Calu3 (cell line): ENCODE measurements around the gene LRMDA. TPM values are rescaled to one million over a fixed set of nuclear protein-coding genes. Genes with fewer than 3 reads are reported as not detected.

Experiments used
- BruUV-seq: library from RNA; stranded (reverse); fragments of 400-500 nt; replicated peaks from 2 replicates; lab custom pipeline; 2021; lab: Mats Ljungman, UMichigan
- CTCF ChIA-PET: fragments of 300-600 bp; sonication (Branson Sonifier 250); formaldehyde crosslinking; loops from one replicate; lab custom pipeline; 2022; ENCODE audit warnings: antibody characterized with exemption; lab: Charles Lee
- DNase-seq: peaks from one replicate; pipeline ENCODE4 v3.0.0; 2022
- H3K27ac Mint-ChIP-seq: one replicate; pipeline ENCODE4 v1.8.0; 2022; ENCODE audit warnings: mixed read lengths; ENCODE audit not compliant: unreplicated experiment
- H3K27me3 Mint-ChIP-seq: one replicate; pipeline ENCODE4 v1.8.0; 2022; ENCODE audit warnings: mixed read lengths; ENCODE audit not compliant: unreplicated experiment
- H3K36me3 Mint-ChIP-seq: one replicate; pipeline ENCODE4 v1.8.0; 2022; ENCODE audit warnings: mild to moderate bottlenecking, moderate library complexity, mixed read lengths; ENCODE audit not compliant: insufficient read depth, unreplicated experiment
- H3K4me1 Mint-ChIP-seq: one replicate; pipeline ENCODE4 v1.8.0; 2022; ENCODE audit warnings: mild to moderate bottlenecking, low read depth, mixed read lengths; ENCODE audit not compliant: unreplicated experiment
- H3K4me3 Mint-ChIP-seq: one replicate; pipeline ENCODE4 v1.8.0; 2022; ENCODE audit warnings: mild to moderate bottlenecking, low read depth, moderate library complexity, mixed read lengths; ENCODE audit not compliant: unreplicated experiment
- H3K9me3 Mint-ChIP-seq: one replicate; pipeline ENCODE4 v1.8.0; 2022; ENCODE audit warnings: low read depth, mixed read lengths; ENCODE audit not compliant: unreplicated experiment
- intact Hi-C: fragments of 100-400 bp; cut with micrococcal nuclease; formaldehyde crosslinking; loops from one replicate; pipeline ENCODE4 v1.10.0; 2022; ENCODE audit not compliant: unreplicated experiment
- total RNA-seq: library from RNA; stranded (reverse); gene quantifications from 2 replicates; pipeline ENCODE4 v1.2.3, GENCODE V29; 2022
- TF ChIP-seq, protein P1 (sequence below): fragments of 200-600 bp; IDR thresholded peaks from one replicate; pipeline ENCODE4 v1.8.0; 2022; ENCODE audit warnings: antibody characterized with exemption; ENCODE audit not compliant: unreplicated experiment

LRMDA gene
- total RNA-seq, 1 experiment from 2014 or later, result 7.6 TPM

DNA sequence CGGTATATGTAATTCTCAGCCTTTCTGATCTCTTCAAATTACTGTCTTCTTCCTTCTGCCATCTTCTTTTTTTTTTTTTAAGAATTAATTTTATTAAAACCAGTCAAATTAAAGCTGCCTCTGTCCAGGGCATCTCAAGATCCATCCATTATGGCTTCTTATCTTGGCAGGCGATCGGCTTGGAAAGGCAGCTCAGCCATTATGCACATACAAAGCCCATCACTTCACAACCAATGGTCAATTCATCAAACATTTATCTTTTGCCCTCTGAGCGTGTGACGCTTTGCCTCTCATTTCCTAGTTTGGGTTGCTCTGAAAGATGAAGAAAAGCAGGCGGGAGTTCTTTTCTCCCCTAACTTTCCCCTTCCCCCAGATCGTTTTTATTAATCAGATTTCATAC, 591.6 kb downstream of the LRMDA start:
- H3K36me3 Mint-ChIP-seq, result no peaks in the 10 kb centered on the region
- H3K27me3 Mint-ChIP-seq, result no peaks in the 10 kb centered on the region
- no peak overlapping the region for H3K4me3 Mint-ChIP-seq
- peaks cover 3% of the 10 kb centered on the region for H3K9me3 Mint-ChIP-seq
- no peak for DNase-seq
- intact Hi-C loops, result no loop called here
- CTCF ChIA-PET, result no interaction called here
- TF ChIP-seq, protein P1, sequence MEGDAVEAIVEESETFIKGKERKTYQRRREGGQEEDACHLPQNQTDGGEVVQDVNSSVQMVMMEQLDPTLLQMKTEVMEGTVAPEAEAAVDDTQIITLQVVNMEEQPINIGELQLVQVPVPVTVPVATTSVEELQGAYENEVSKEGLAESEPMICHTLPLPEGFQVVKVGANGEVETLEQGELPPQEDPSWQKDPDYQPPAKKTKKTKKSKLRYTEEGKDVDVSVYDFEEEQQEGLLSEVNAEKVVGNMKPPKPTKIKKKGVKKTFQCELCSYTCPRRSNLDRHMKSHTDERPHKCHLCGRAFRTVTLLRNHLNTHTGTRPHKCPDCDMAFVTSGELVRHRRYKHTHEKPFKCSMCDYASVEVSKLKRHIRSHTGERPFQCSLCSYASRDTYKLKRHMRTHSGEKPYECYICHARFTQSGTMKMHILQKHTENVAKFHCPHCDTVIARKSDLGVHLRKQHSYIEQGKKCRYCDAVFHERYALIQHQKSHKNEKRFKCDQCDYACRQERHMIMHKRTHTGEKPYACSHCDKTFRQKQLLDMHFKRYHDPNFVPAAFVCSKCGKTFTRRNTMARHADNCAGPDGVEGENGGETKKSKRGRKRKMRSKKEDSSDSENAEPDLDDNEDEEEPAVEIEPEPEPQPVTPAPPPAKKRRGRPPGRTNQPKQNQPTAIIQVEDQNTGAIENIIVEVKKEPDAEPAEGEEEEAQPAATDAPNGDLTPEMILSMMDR, result no peak
- BruUV-seq, result no TSS peak
- no peaks in the 10 kb centered on the region for H3K4me1 Mint-ChIP-seq
- H3K27ac Mint-ChIP-seq, result no peak overlapping the region

DNA sequence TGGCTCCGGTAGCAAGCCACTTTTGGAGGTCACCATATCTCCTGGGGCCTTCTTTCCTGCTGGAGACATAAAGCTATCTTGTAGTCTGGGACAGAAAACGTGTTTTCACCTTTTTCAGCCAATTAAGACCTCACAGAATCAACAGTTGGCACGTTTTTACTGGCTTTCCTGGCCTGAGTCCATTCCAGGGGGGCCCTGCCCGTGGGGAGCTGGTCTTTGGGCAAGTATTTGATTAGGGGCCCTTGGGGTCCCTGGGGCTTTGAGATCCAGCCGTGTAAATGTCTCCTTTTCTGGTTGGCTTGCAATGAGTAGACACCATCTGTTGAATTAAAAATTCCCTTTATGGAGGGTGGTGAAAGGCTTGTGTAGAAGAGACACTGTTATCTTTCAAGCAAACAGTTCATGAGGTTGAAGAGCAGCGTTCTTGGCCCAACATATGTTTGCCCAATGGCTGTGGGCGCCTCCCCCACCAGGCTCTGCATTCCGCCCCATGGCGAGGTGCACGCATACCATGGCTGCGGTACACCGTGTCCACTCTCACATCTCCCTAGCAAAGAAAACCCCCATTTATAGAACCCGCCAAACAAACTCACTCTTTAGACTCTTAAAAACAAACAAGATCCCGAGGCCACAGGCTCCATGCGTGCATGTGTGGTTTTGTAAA, 593.2 kb downstream of the LRMDA start:
- Mint-ChIP-seq H3K36me3 (no peaks in the 10 kb centered on the region), H3K9me3 (peaks cover 3% of the 10 kb centered on the region)
- intact Hi-C loops, result no loop called here

DNA sequence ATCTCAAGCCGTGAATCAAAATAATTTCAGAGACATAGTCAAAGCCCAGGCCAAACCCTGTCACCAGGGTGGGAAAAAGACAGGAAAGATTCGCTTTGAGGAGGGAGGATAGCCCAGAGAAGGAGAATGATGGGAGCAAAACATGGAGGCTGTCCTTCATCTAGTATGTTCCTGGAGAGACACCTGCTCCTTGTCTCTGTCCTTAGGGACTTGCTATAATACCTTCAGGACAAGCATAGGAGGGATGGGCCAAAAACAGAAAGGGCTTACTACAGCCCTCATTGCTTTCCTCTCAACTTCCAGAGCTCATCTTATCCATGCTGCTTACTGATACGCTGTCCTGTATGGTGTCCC, 593.7 kb downstream of the LRMDA start:
- intact Hi-C loops, result no loop called here
- Mint-ChIP-seq H3K27me3 (no peaks in the 10 kb centered on the region), H3K36me3 (no peaks in the 10 kb centered on the region), H3K4me1 (no peaks in the 10 kb centered on the region), H3K27ac (no peak overlapping the region), H3K9me3 (peaks cover 1% of the 10 kb centered on the region), H3K4me3 (no peak overlapping the region)
- CTCF ChIA-PET, result no interaction called here
- DNase-seq, result no peak
- TF ChIP-seq, protein P1, result no peak
- BruUV-seq, result no TSS peak

More for the DNA sequence above, 593.2 kb downstream of the LRMDA start:
- no peak for DNase-seq
- Mint-ChIP-seq H3K27me3 (no peaks in the 10 kb centered on the region), H3K4me3 (no peak overlapping the region), H3K27ac (no peak overlapping the region), H3K4me1 (no peaks in the 10 kb centered on the region)
- CTCF ChIA-PET, result no interaction called here
- TF ChIP-seq, protein P1, result no peak
- no TSS peak for BruUV-seq

DNA sequence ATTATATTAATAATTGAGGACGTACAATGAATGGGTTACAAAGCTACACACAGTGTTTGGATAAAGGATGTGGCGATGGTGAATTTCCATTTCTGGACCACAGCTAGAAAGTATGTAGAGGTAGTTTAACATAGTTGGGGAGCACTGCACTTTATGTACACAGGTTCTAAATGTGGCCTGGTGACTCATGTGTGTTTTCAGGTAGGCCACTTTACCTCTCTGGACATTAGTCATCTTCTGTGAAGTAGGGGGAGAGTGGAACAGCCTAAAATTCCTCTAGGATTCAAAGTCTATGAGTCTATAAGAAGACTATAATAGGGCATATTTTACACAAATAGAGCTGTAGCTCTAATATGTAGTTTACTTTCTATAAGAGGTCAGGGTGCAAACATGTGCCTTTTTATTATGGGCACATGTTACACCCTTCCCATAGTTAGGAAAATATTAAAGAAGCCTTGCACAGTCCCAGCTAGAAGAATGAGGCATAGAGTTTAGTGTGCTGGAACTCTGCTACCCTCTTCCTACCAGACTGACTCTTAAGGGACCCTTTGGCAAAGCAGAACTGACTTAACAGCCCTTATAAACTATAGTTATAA, 594.9 kb downstream of the LRMDA start:
- TF ChIP-seq, protein P1, result no peak
- Mint-ChIP-seq H3K4me1 (no peaks in the 10 kb centered on the region), H3K27ac (no peak overlapping the region), H3K4me3 (no peak overlapping the region), H3K27me3 (no peaks in the 10 kb centered on the region), H3K36me3 (no peaks in the 10 kb centered on the region), H3K9me3 (no peaks in the 10 kb centered on the region)
- intact Hi-C loops, result no loop called here
- no TSS peak for BruUV-seq
- DNase-seq, result no peak
- CTCF ChIA-PET, result interaction anchor here (1.4 kb wide), 1 partner anchor 11 kb away, joined by 4 read pairs; no protein-coding TSS in a partner anchor
